A549 (cell line): Measurements from ENCODE around the gene MINDY2.
"Not testable (repeated sequence)": the region's sequence is repeated elsewhere in the genome, so short reads cannot be mapped to it uniquely, and the experiment has no call there.

Experiments used
- BHLHE40 ChIP-seq: IDR thresholded peaks from 2 replicates; pipeline ENCODE4 v1.6.1; 2012; ENCODE audit warnings: low read depth, low read length, inconsistent platforms
- EP300 ChIP-seq, 2 experiments: fragments of >200 bp; sonication (Bioruptor Twin); formaldehyde crosslinking; IDR thresholded peaks; 2 replicates in 1 of 2; 3 replicates in 1 of 2; pipeline ENCODE4 v1.6.1; 2016 to 2017
- FOSL2 ChIP-seq, 2 experiments: fragments of 450-650 bp in 1 of 2; fragments of >200 bp in 1 of 2; sonication (Bioruptor Twin) in 1 of 2; formaldehyde crosslinking; IDR thresholded peaks; 2 replicates each; pipeline versions ENCODE4 v1.5.0 to v1.6.1; 2016 to 2020; ENCODE audit warnings: mild to moderate bottlenecking in 1 of 2, moderate library complexity in 1 of 2
- KDM1A ChIP-seq: fragments of 200-600 bp; sonication (generic); IDR thresholded peaks from 2 replicates; pipeline ENCODE4 v1.6.1; 2016; ENCODE audit warnings: low read depth, mild to moderate bottlenecking
- NFE2L2 ChIP-seq: fragments of 150-350 bp; conservative IDR thresholded peaks from 2 replicates; pipeline ENCODE4 v1.6.1; 2014; ENCODE audit warnings: low read length
- POLR2A ChIP-seq: IDR thresholded peaks from 2 replicates; pipeline ENCODE4 v1.6.1; 2012; ENCODE audit warnings: mild to moderate bottlenecking, low read length
- RFX5 ChIP-seq: fragments of 450-650 bp; IDR thresholded peaks from 2 replicates; pipeline ENCODE4 v1.7.1; 2014; ENCODE audit warnings: antibody characterized with exemption, mild to moderate bottlenecking, moderate library complexity
- SMC3 ChIP-seq: fragments of >200 bp; sonication (Bioruptor Twin); formaldehyde crosslinking; IDR thresholded peaks from 3 replicates; pipeline ENCODE4 v1.6.1; 2018; ENCODE audit warnings: inconsistent platforms
- TF ChIP-seq, protein P1 (sequence below): fragments of >200 bp; sonication (Bioruptor Twin); formaldehyde crosslinking; IDR thresholded peaks from 3 replicates; pipeline ENCODE4 v1.6.1; 2016
- TF ChIP-seq, protein P2 (sequence below): fragments of >200 bp; sonication (Bioruptor Twin); formaldehyde crosslinking; IDR thresholded peaks from 3 replicates; pipeline ENCODE4 v1.5.1; 2016
- TF ChIP-seq, protein P3 (sequence below): fragments of 200-600 bp; sonication (generic); IDR thresholded peaks from 2 replicates; pipeline ENCODE4 v1.6.1; 2016; ENCODE audit warnings: antibody characterized with exemption, mild to moderate bottlenecking, moderate library complexity

DNA sequence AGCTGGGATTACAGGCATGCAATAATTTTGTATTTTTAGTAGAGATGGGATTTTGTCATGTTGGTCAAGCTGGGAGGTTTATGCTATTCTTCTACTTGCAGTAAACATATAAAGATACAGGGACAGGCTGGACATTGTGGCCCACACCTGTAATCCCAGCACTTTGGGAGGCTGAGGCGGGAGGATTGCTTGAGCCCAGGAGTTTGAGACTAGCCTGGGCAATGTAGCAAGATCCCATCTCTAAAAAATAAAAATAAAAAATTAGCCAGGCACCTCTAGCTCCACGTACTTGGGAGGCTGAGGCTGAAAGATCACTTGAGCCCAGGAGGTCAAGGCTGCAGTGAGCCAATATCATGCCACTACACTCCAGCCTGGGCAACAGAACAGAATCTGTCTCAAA, 52.2 kb downstream of the MINDY2 start:
- TF ChIP-seq, protein P1, sequence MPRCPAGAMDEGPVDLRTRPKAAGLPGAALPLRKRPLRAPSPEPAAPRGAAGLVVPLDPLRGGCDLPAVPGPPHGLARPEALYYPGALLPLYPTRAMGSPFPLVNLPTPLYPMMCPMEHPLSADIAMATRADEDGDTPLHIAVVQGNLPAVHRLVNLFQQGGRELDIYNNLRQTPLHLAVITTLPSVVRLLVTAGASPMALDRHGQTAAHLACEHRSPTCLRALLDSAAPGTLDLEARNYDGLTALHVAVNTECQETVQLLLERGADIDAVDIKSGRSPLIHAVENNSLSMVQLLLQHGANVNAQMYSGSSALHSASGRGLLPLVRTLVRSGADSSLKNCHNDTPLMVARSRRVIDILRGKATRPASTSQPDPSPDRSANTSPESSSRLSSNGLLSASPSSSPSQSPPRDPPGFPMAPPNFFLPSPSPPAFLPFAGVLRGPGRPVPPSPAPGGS, result not testable (repeated sequence)
- TF ChIP-seq, protein P2, sequence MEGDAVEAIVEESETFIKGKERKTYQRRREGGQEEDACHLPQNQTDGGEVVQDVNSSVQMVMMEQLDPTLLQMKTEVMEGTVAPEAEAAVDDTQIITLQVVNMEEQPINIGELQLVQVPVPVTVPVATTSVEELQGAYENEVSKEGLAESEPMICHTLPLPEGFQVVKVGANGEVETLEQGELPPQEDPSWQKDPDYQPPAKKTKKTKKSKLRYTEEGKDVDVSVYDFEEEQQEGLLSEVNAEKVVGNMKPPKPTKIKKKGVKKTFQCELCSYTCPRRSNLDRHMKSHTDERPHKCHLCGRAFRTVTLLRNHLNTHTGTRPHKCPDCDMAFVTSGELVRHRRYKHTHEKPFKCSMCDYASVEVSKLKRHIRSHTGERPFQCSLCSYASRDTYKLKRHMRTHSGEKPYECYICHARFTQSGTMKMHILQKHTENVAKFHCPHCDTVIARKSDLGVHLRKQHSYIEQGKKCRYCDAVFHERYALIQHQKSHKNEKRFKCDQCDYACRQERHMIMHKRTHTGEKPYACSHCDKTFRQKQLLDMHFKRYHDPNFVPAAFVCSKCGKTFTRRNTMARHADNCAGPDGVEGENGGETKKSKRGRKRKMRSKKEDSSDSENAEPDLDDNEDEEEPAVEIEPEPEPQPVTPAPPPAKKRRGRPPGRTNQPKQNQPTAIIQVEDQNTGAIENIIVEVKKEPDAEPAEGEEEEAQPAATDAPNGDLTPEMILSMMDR, result not testable (repeated sequence)
- not testable (repeated sequence) for TF ChIP-seq RFX5; NFE2L2; POLR2A; EP300 (IDR thresholded peaks at IDR 0.05); FOSL2 (IDR thresholded peaks at IDR 0.05); FOSL2 (CRISPR knock-in tag; IDR thresholded peaks at IDR 0.05); KDM1A; SMC3; BHLHE40
- TF ChIP-seq, protein P3, sequence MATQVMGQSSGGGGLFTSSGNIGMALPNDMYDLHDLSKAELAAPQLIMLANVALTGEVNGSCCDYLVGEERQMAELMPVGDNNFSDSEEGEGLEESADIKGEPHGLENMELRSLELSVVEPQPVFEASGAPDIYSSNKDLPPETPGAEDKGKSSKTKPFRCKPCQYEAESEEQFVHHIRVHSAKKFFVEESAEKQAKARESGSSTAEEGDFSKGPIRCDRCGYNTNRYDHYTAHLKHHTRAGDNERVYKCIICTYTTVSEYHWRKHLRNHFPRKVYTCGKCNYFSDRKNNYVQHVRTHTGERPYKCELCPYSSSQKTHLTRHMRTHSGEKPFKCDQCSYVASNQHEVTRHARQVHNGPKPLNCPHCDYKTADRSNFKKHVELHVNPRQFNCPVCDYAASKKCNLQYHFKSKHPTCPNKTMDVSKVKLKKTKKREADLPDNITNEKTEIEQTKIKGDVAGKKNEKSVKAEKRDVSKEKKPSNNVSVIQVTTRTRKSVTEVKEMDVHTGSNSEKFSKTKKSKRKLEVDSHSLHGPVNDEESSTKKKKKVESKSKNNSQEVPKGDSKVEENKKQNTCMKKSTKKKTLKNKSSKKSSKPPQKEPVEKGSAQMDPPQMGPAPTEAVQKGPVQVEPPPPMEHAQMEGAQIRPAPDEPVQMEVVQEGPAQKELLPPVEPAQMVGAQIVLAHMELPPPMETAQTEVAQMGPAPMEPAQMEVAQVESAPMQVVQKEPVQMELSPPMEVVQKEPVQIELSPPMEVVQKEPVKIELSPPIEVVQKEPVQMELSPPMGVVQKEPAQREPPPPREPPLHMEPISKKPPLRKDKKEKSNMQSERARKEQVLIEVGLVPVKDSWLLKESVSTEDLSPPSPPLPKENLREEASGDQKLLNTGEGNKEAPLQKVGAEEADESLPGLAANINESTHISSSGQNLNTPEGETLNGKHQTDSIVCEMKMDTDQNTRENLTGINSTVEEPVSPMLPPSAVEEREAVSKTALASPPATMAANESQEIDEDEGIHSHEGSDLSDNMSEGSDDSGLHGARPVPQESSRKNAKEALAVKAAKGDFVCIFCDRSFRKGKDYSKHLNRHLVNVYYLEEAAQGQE, result not testable (repeated sequence)
